Loucy (cell line): ENCODE data around the gene ZDHHC14.

Source experiments
- H2AFZ ChIP-seq: fragments of 200-600 bp; sonication (generic); 2 replicates; pipeline ENCODE4 v1.6.0; 2016; ENCODE audit warnings: antibody characterized with exemption, mild to moderate bottlenecking, low read length, moderate library complexity
- H3F3A ChIP-seq: fragments of 200-600 bp; 2 replicates; pipeline ENCODE4 v1.6.0; 2016; ENCODE audit warnings: antibody characterized with exemption, low read depth, mild to moderate bottlenecking
- H3K27me3 ChIP-seq: fragments of 200-600 bp; sonication (generic); 2 replicates; pipeline ENCODE4 v1.6.1; 2014; ENCODE audit warnings: low read length, mild to moderate bottlenecking; ENCODE audit not compliant: insufficient read depth, poor library complexity, severe bottlenecking
- H3K36me3 ChIP-seq: fragments of 200-600 bp; sonication (generic); 2 replicates; pipeline ENCODE4 v1.6.1; 2016; ENCODE audit warnings: low read length; ENCODE audit not compliant: insufficient read depth
- H3K4me1 ChIP-seq: fragments of 200-600 bp; sonication (generic); 2 replicates; pipeline ENCODE4 v1.5.1; 2014; ENCODE audit warnings: low read length, mild to moderate bottlenecking; ENCODE audit not compliant: insufficient read depth, poor library complexity, severe bottlenecking
- H3K4me2 ChIP-seq: fragments of 200-600 bp; sonication (generic); 2 replicates; pipeline ENCODE4 v1.6.0; 2014; ENCODE audit warnings: antibody characterized with exemption, low read length, low read depth, mild to moderate bottlenecking; ENCODE audit not compliant: poor library complexity, severe bottlenecking
- H3K4me3 ChIP-seq: fragments of 200-600 bp; sonication (generic); 2 replicates; pipeline ENCODE4 v1.5.1; 2014; ENCODE audit warnings: low read length, mild to moderate bottlenecking, mixed read lengths; ENCODE audit not compliant: poor library complexity, severe bottlenecking
- H3K79me2 ChIP-seq: fragments of 200-600 bp; sonication (generic); 2 replicates; pipeline ENCODE4 v1.6.1; 2014; ENCODE audit warnings: low read length; ENCODE audit not compliant: insufficient read depth
- H3K9ac ChIP-seq: fragments of 200-600 bp; sonication (generic); 2 replicates; pipeline ENCODE4 v1.6.0; 2014; ENCODE audit warnings: mild to moderate bottlenecking, low read depth, low read length, moderate library complexity; ENCODE audit not compliant: poor library complexity, severe bottlenecking
- H3K9me2 ChIP-seq: fragments of 200-600 bp; sonication (generic); replicated peaks from 2 replicates; pipeline ENCODE4 v1.6.1; 2016; ENCODE audit warnings: low read depth, low read length, mixed read lengths
- H3K9me3 ChIP-seq: fragments of 200-600 bp; sonication (generic); 2 replicates; pipeline ENCODE4 v1.6.1; 2014; ENCODE audit warnings: mild to moderate bottlenecking, antibody characterized with exemption, low read length, low read depth; ENCODE audit not compliant: insufficient read depth
- H4K20me1 ChIP-seq: fragments of 200-600 bp; sonication (generic); 2 replicates; pipeline ENCODE4 v1.6.0; 2014; ENCODE audit warnings: antibody characterized with exemption, low read length, mild to moderate bottlenecking; ENCODE audit not compliant: insufficient read depth, poor library complexity, severe bottlenecking
- CTCF ChIP-seq: fragments of 200-600 bp; sonication (generic); conservative IDR thresholded peaks from 2 replicates; pipeline ENCODE4 v1.5.1; 2014; ENCODE audit warnings: mild to moderate bottlenecking, antibody characterized with exemption, low read length
- EZH2phosphoT487 ChIP-seq: fragments of 200-600 bp; IDR thresholded peaks from 2 replicates; pipeline ENCODE4 v1.6.1; 2018; ENCODE audit warnings: antibody characterized with exemption, mild to moderate bottlenecking, moderate library complexity, borderline replicate concordance

The ZDHHC14 gene

GRCh38 chr6:157615420-157615769, 234.4 kb downstream of the ZDHHC14 start:
- H3F3A ChIP-seq = no peaks in the 10 kb centered on the region
- H3K9me3 ChIP-seq = no peaks in the 10 kb centered on the region
- H4K20me1 ChIP-seq = no peaks in the 10 kb centered on the region
- TF ChIP-seq CTCF = peak; percentile 55
- TF ChIP-seq EZH2phosphoT487 = no peak
- H3K4me3 ChIP-seq = no peak overlapping the region
- H3K4me1 ChIP-seq = no peaks in the 10 kb centered on the region
- H3K36me3 ChIP-seq = no peaks in the 10 kb centered on the region
- no peak overlapping the region; the same call in 1 of the 2 replicates for H2AFZ ChIP-seq
- no peaks in the 10 kb centered on the region for H3K79me2 ChIP-seq
- H3K9ac ChIP-seq = no peak overlapping the region
- no peaks in the 10 kb centered on the region for H3K27me3 ChIP-seq
- no peak overlapping the region for H3K4me2 ChIP-seq
- H3K9me2 ChIP-seq = no peaks in the 10 kb centered on the region

GRCh38 chr6:157615951-157616350, 235.0 kb downstream of the ZDHHC14 start:
- H4K20me1 ChIP-seq = no peaks in the 10 kb centered on the region
- H3K36me3 ChIP-seq = no peaks in the 10 kb centered on the region
- H3K4me1 ChIP-seq = no peaks in the 10 kb centered on the region
- H3F3A ChIP-seq = no peaks in the 10 kb centered on the region
- TF ChIP-seq CTCF (no peak), EZH2phosphoT487 (no peak)
- H3K4me3 ChIP-seq = no peak overlapping the region
- no peaks in the 10 kb centered on the region for H3K9me2 ChIP-seq
- no peak overlapping the region for H3K9ac ChIP-seq
- H3K4me2 ChIP-seq = no peak overlapping the region
- H3K79me2 ChIP-seq = no peaks in the 10 kb centered on the region
- no peaks in the 10 kb centered on the region for H3K27me3 ChIP-seq
- no peak overlapping the region for H2AFZ ChIP-seq
- H3K9me3 ChIP-seq = no peaks in the 10 kb centered on the region

- Histone ChIP-seq H3F3A (no peaks in the 10 kb centered on the region), H3K79me2 (no peaks in the 10 kb centered on the region), H3K9ac (no peak overlapping the region), H3K4me3 (no peak overlapping the region), H3K4me2 (no peak overlapping the region), H3K27me3 (no peaks in the 10 kb centered on the region), H4K20me1 (no peaks in the 10 kb centered on the region), H3K9me3 (no peaks in the 10 kb centered on the region), H3K36me3 (no peaks in the 10 kb centered on the region), H3K9me2 (no peaks in the 10 kb centered on the region), H3K4me1 (no peaks in the 10 kb centered on the region), H2AFZ (no peak overlapping the region)
- TF ChIP-seq CTCF (no peak), EZH2phosphoT487 (no peak)
Measured at GRCh38 chr6:157620944-157621343, 240.0 kb downstream of the ZDHHC14 start.
